IPS DF 6.9 (cell line): ENCODE results near the gene SLC24A4.

Source experiments
- DNase-seq: peaks from one replicate; pipeline ENCODE4 v3.0.0-alpha.2; 2013; ENCODE audit warnings: low read depth, low spot score
- H3K27ac ChIP-seq: one replicate; pipeline ENCODE4 v1.5.1; 2013; ENCODE audit warnings: low read length, control low read depth
- H3K27me3 ChIP-seq: 2 replicates; pipeline ENCODE4 v1.6.1; 2013; ENCODE audit warnings: mild to moderate bottlenecking, low read length; ENCODE audit not compliant: control insufficient read depth, insufficient read depth
- H3K36me3 ChIP-seq: 2 replicates; pipeline ENCODE4 v1.6.1; 2013; ENCODE audit warnings: low read length; ENCODE audit not compliant: control insufficient read depth, insufficient read depth
- H3K4me1 ChIP-seq: 2 replicates; pipeline ENCODE4 v1.6.1; 2013; ENCODE audit warnings: low read length; ENCODE audit not compliant: control insufficient read depth, insufficient read depth
- H3K4me3 ChIP-seq: 2 replicates; pipeline ENCODE4 v1.5.1; 2013; ENCODE audit warnings: mild to moderate bottlenecking, low read length
- H3K9me3 ChIP-seq: 2 replicates; pipeline ENCODE4 v1.6.1; 2013; ENCODE audit warnings: low read length, inconsistent platforms; ENCODE audit not compliant: control insufficient read depth, insufficient read depth
- WGBS: extraction: QIAGEN DNeasy Blood & Tissue Kit; methylation state at CpG from one replicate; pipeline ENCODE4 v1.1.7; 2013; ENCODE audit warnings: mixed read lengths, missing lambda C conversion rate; ENCODE audit not compliant: insufficient read length, insufficient coverage; 5-methylcytosine and 5-hydroxymethylcytosine counted together

Gene SLC24A4

DNA sequence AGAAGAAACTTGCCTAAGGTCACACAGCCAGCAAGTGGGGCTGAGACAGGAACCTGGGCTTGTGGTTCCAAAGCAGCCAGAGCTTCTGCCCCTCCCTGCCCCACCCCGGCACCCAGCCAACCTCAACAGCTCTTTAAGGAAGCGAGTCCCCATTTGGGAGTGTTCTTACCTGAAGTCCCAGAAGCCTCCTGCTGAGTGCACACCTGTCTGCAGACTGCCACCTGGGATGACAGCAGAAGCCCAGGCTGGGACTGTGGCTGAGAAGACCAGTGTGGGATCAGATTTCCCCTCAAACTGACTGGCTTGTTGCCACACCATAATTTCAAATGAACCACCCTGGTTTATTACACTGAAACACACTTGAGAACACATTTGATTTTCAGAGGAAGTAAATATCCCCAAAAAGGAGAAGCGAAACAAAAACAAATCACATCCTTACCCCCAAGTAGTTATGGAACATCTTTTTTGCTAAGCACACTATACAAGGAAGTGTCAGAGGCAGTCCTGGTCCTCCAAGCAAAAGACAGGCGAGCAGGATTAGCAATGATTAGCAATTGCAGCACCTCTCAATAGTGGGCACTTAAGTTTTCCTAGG lies 184.3 kb downstream of the SLC24A4 start:
- H3K36me3 ChIP-seq: no peaks in the 10 kb centered on the region
- H3K4me1 ChIP-seq: 0 out of 2 replicates have a peak, but pooled peaks cover 2% of the 10 kb centered on the region
- no peak for DNase-seq
- H3K9me3 ChIP-seq: no peaks in the 10 kb centered on the region
- H3K27ac ChIP-seq: no peak overlapping the region
- no peaks in the 10 kb centered on the region for H3K27me3 ChIP-seq
- no CpG with 5 or more reads among the region's 4 CpGs for WGBS
- no peak overlapping the region for H3K4me3 ChIP-seq

GRCh38 chr14:92510972-92511371 lies 188.0 kb downstream of the SLC24A4 start:
- no peaks in the 10 kb centered on the region for H3K9me3 ChIP-seq
- H3K27me3 ChIP-seq: peaks cover 16% of the 10 kb centered on the region
- H3K4me1 ChIP-seq: peaks cover 2% of the 10 kb centered on the region; the same call in 1 of the 2 replicates
- no peak overlapping the region for H3K27ac ChIP-seq
- no peak overlapping the region for H3K4me3 ChIP-seq
- no peak for DNase-seq
- no CpG with 5 or more reads among the region's 2 CpGs for WGBS
- no peaks in the 10 kb centered on the region for H3K36me3 ChIP-seq

- Histone ChIP-seq H3K9me3 (no peaks in the 10 kb centered on the region), H3K36me3 (no peaks in the 10 kb centered on the region), H3K4me3 (no peak overlapping the region), H3K4me1 (peaks cover 2% of the 10 kb centered on the region; the same call in 1 of the 2 replicates), H3K27me3 (peaks cover 16% of the 10 kb centered on the region), H3K27ac (no peak overlapping the region)
- DNase-seq: no peak
- WGBS: no CpG with 5 or more reads among the region's 6 CpGs
Measured at GRCh38 chr14:92511453-92512238, 188.7 kb downstream of the SLC24A4 start.

GRCh38 chr14:92512807-92513203 lies 189.8 kb downstream of the SLC24A4 start:
- peaks cover 16% of the 10 kb centered on the region for H3K27me3 ChIP-seq
- H3K4me3 ChIP-seq: 0 out of 2 replicates have a peak overlapping the region, but pooled peaks have one; percentile 59
- DNase-seq: no peak
- no CpG with 5 or more reads among the region's 9 CpGs for WGBS
- no peak overlapping the region for H3K27ac ChIP-seq
- no peaks in the 10 kb centered on the region for H3K36me3 ChIP-seq
- H3K9me3 ChIP-seq: no peaks in the 10 kb centered on the region
- H3K4me1 ChIP-seq: peaks cover 2% of the 10 kb centered on the region; the same call in 1 of the 2 replicates

- no peak within 1 kb of the TSS for H3K27ac ChIP-seq
- no CpG with 5 or more reads among the region's 79 CpGs for WGBS
- peak within 1 kb of the TSS; percentile 59; the same call in 1 of the 2 replicates for H3K4me3 ChIP-seq
- DNase-seq: no peak
- no peaks in the 10 kb centered on the region for H3K9me3 ChIP-seq
- peaks cover 2% of the 10 kb centered on the region; the same call in 1 of the 2 replicates for H3K4me1 ChIP-seq
- peaks cover 16% of the 10 kb centered on the region for H3K27me3 ChIP-seq
- H3K36me3 ChIP-seq: no peaks in the 10 kb centered on the region
Measured at GRCh38 chr14:92513204-92513965, 190.4 kb downstream of the SLC24A4 start, which contains the start of gene RIN3. TSS of gene RIN3 (plus strand) at chr14:92513781. CDS start at chr14:92513933, 152 bp downstream.

GRCh38 chr14:92513966-92514843 lies 191.2 kb downstream of the SLC24A4 start:
- no peak overlapping the region for H3K27ac ChIP-seq
- H3K4me3 ChIP-seq: peak overlapping the region; percentile 59; the same call in 1 of the 2 replicates
- H3K9me3 ChIP-seq: no peaks in the 10 kb centered on the region
- no peak for DNase-seq
- no CpG with 5 or more reads among the region's 81 CpGs for WGBS
- H3K4me1 ChIP-seq: peaks cover 2% of the 10 kb centered on the region; the same call in 1 of the 2 replicates
- H3K27me3 ChIP-seq: peaks cover 16% of the 10 kb centered on the region
- H3K36me3 ChIP-seq: no peaks in the 10 kb centered on the region

- Histone ChIP-seq H3K27me3 (peaks cover 16% of the 10 kb centered on the region), H3K4me3 (no peak overlapping the region; the same call in 1 of the 2 replicates), H3K9me3 (no peaks in the 10 kb centered on the region), H3K27ac (no peak overlapping the region), H3K36me3 (no peaks in the 10 kb centered on the region), H3K4me1 (peaks cover 2% of the 10 kb centered on the region; the same call in 1 of the 2 replicates)
- no peak for DNase-seq
- no CpG with 5 or more reads among the region's 15 CpGs for WGBS
Measured at GRCh38 chr14:92514844-92515514, 192.0 kb downstream of the SLC24A4 start.

DNA sequence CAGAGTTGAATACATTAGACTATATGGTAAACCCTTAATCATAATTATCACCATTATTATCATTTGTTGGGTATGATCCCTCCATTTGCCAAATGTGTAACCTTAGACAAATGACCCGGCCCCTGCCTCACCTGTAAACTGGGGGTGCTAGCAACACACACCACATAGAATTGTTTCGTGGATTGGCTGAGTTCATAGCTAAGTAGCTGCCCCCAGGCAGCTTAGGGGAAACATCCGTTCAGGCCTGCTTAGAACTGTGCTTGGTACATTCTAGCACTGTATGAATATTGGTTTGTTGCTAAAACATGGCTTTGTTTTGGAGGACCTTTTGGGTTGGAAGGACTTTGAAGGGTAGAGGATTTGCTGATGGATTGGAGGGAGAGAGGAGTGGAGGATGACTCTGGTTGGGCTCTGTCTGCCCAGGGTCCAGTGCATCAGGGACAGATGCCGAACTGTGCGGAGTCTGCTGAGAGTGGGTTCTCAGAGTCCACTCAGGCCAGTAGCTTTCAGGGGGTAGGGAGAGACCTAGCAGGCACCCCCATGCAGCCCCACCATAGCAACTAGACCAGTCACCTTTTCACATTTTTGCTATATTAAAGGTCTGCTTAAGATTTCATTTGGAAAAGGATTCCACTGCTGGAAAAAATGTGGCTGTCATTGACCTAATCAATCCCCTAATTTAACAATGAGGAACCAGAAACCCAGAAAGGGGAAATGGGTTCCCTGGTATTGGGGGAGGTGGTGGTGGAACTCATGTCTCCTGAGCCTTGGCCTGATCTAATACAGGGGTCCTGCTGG lies 192.8 kb downstream of the SLC24A4 start:
- no peaks in the 10 kb centered on the region for H3K9me3 ChIP-seq
- H3K36me3 ChIP-seq: no peaks in the 10 kb centered on the region
- H3K4me3 ChIP-seq: no peak overlapping the region
- no peak for DNase-seq
- H3K27ac ChIP-seq: no peak overlapping the region
- peaks cover 2% of the 10 kb centered on the region; the same call in 1 of the 2 replicates for H3K4me1 ChIP-seq
- WGBS: no CpG with 5 or more reads among the region's 5 CpGs
- H3K27me3 ChIP-seq: peaks cover 16% of the 10 kb centered on the region
